ENCODE measurements around the gene MBP.

The MBP gene

GRCh38 chr18:77124452-77124922, 8.1 kb downstream of the MBP start:
- TF ChIP-seq CTCF (IDR thresholded peaks at IDR 0.05; ENCODE audit: control extremely low read depth, extremely low read depth, low read depth, missing control alignments): no peak
- POLR2A ChIA-PET: interaction anchor here (0.5 to 1.5 kb wide), 2 partner anchors 22 to 115 kb away, joined by 4 to 5 read pairs; no protein-coding TSS in a partner anchor
- CTCF ChIA-PET: interaction anchor here (0.8 to 2.6 kb wide), 9 partner anchors 9 to 124 kb away, joined by 3 to 11 read pairs (median 6); no protein-coding TSS in a partner anchor
- peak; percentile 67 for DNase-seq (ENCODE audit: extremely low spot score)

GRCh38 chr18:77123320-77124231, 9.0 kb downstream of the MBP start:
- DNase-seq (ENCODE audit: extremely low spot score): no peak
- CTCF ChIA-PET: interaction anchor here (0.9 to 3.0 kb wide), 11 partner anchors 8 to 124 kb away, joined by 3 to 17 read pairs (median 6); partner anchors contain the start of gene MBP
- no peak for TF ChIP-seq CTCF (IDR thresholded peaks at IDR 0.05; ENCODE audit: control extremely low read depth, extremely low read depth, low read depth, missing control alignments)
- POLR2A ChIA-PET: interaction anchor here (0.6 to 1.5 kb wide), 3 partner anchors 15 to 62 kb away, joined by 4 read pairs; no protein-coding TSS in a partner anchor

- ChIA-PET CTCF (interaction anchor here (0.7 to 3.0 kb wide), 13 partner anchors 9 to 319 kb away, joined by 3 to 17 read pairs (median 5); partner anchors contain the start of gene MBP), POLR2A (interaction anchor here (0.7 kb wide), 3 partner anchors 53 to 1982 kb away, joined by 3 read pairs; no protein-coding TSS in a partner anchor)
- DNase-seq (ENCODE audit: extremely low spot score): no peak
- no peak for TF ChIP-seq CTCF (IDR thresholded peaks at IDR 0.05; ENCODE audit: control extremely low read depth, extremely low read depth, low read depth, missing control alignments)
These were observed 11.1 kb downstream of the MBP start for GRCh38 chr18:77121523-77121922.

GRCh38 chr18:77119851-77120491, 12.6 kb downstream of the MBP start:
- POLR2A ChIA-PET: no interaction called here
- DNase-seq (ENCODE audit: extremely low spot score): no peak
- no peak for TF ChIP-seq CTCF (IDR thresholded peaks at IDR 0.05; ENCODE audit: control extremely low read depth, extremely low read depth, low read depth, missing control alignments)
- CTCF ChIA-PET: interaction anchor here (1.1 to 2.8 kb wide), 3 partner anchors 12 to 58 kb away, joined by 3 to 17 read pairs (median 7); no protein-coding TSS in a partner anchor

GRCh38 chr18:77119101-77119850, 13.3 kb downstream of the MBP start:
- DNase-seq (ENCODE audit: extremely low spot score): no peak
- POLR2A ChIA-PET: no interaction called here
- no peak for TF ChIP-seq CTCF (IDR thresholded peaks at IDR 0.05; ENCODE audit: control extremely low read depth, extremely low read depth, low read depth, missing control alignments)
- CTCF ChIA-PET: interaction anchor here (1.1 kb wide), 1 partner anchor 58 kb away, joined by 3 read pairs; no protein-coding TSS in a partner anchor

Data from GM10248 (cell line).